ENCODE measurements around the gene SETD2.

- TF ChIP-seq POLR2A (IDR thresholded peaks at IDR 0.05; ENCODE audit: low read depth, low read length) (no peak), TAF1 (IDR thresholded peaks at IDR 0.05; ENCODE audit: borderline replicate concordance, low read depth, low read length) (no peak), POLR2AphosphoS5 (IDR thresholded peaks at IDR 0.05; ENCODE audit: low read depth, low read length) (no peak)
Observed at GRCh38 chr3:47073685-47074084, 90.2 kb downstream of the SETD2 start.

All from GM12892 (cell line).